ENCODE measurements around the gene ACCS.

The ACCS gene

GRCh38 chr11:44043157-44043556 is 22.9 kb upstream of the ACCS start:
- H3K9me3 ChIP-seq (ENCODE audit: control insufficient read depth, insufficient read depth, low read length) = no peaks in the 10 kb centered on the region
- H3K79me2 ChIP-seq (ENCODE audit: control insufficient read depth, low read length) = no peaks in the 10 kb centered on the region

GRCh38 chr11:44046182-44046581 is 19.9 kb upstream of the ACCS start:
- H3K4me3 ChIP-seq (ENCODE audit: low read length) = no peak overlapping the region
- H3K9me3 ChIP-seq (ENCODE audit: control insufficient read depth, insufficient read depth, low read length) = no peaks in the 10 kb centered on the region
- no peaks in the 10 kb centered on the region for H3K9me2 ChIP-seq (replicated peaks; ENCODE audit: control insufficient read depth, low read length)
- H3K4me1 ChIP-seq (ENCODE audit: control insufficient read depth, low read length) = no peaks in the 10 kb centered on the region
- H3F3A ChIP-seq (ENCODE audit: control insufficient read depth, insufficient read depth) = no peaks in the 10 kb centered on the region
- H3K79me2 ChIP-seq (ENCODE audit: control insufficient read depth, low read length) = no peaks in the 10 kb centered on the region
- no peak overlapping the region for H3K27ac ChIP-seq (ENCODE audit: low read depth, low read length)
- no peaks in the 10 kb centered on the region for H3K27me3 ChIP-seq (ENCODE audit: control insufficient read depth, low read length)
- TF ChIP-seq EZH2phosphoT487 (IDR thresholded peaks at IDR 0.05; ENCODE audit: borderline replicate concordance, low read length) (no peak), CTCF (IDR thresholded peaks at IDR 0.05; ENCODE audit: low read depth, low read length, poor library complexity, severe bottlenecking) (no peak)
- no peaks in the 10 kb centered on the region for H4K20me1 ChIP-seq (ENCODE audit: control insufficient read depth, insufficient read depth, low read depth, low read length)
- no peaks in the 10 kb centered on the region for H3K36me3 ChIP-seq (ENCODE audit: control insufficient read depth, low read length)
- H3K4me2 ChIP-seq (ENCODE audit: low read length) = no peak overlapping the region

More at GRCh38 chr11:44043157-44043556, 22.9 kb upstream of the ACCS start:
- Histone ChIP-seq H3F3A (ENCODE audit: control insufficient read depth, insufficient read depth) (no peaks in the 10 kb centered on the region), H3K4me2 (ENCODE audit: low read length) (no peak overlapping the region), H3K27ac (ENCODE audit: low read depth, low read length) (no peak overlapping the region), H3K9me2 (replicated peaks; ENCODE audit: control insufficient read depth, low read length) (no peaks in the 10 kb centered on the region), H3K27me3 (ENCODE audit: control insufficient read depth, low read length) (no peaks in the 10 kb centered on the region), H4K20me1 (ENCODE audit: control insufficient read depth, insufficient read depth, low read depth, low read length) (no peaks in the 10 kb centered on the region), H3K36me3 (ENCODE audit: control insufficient read depth, low read length) (no peaks in the 10 kb centered on the region), H3K4me1 (ENCODE audit: control insufficient read depth, low read length) (no peaks in the 10 kb centered on the region), H3K4me3 (ENCODE audit: low read length) (no peak overlapping the region)
- no peak for TF ChIP-seq CTCF (IDR thresholded peaks at IDR 0.05; ENCODE audit: low read depth, low read length, poor library complexity, severe bottlenecking)

- Histone ChIP-seq H3F3A (ENCODE audit: control insufficient read depth, insufficient read depth) (no peaks in the 10 kb centered on the region), H4K20me1 (ENCODE audit: control insufficient read depth, insufficient read depth, low read depth, low read length) (no peaks in the 10 kb centered on the region), H3K4me2 (ENCODE audit: low read length) (no peak overlapping the region), H3K9me2 (replicated peaks; ENCODE audit: control insufficient read depth, low read length) (no peaks in the 10 kb centered on the region), H3K79me2 (ENCODE audit: control insufficient read depth, low read length) (no peaks in the 10 kb centered on the region), H3K36me3 (ENCODE audit: control insufficient read depth, low read length) (no peaks in the 10 kb centered on the region), H3K27ac (ENCODE audit: low read depth, low read length) (no peak overlapping the region), H3K27me3 (ENCODE audit: control insufficient read depth, low read length) (no peaks in the 10 kb centered on the region), H3K4me1 (ENCODE audit: control insufficient read depth, low read length) (no peaks in the 10 kb centered on the region), H3K4me3 (ENCODE audit: low read length) (no peak overlapping the region), H3K9me3 (ENCODE audit: control insufficient read depth, insufficient read depth, low read length) (no peaks in the 10 kb centered on the region)
- TF ChIP-seq EZH2phosphoT487 (IDR thresholded peaks at IDR 0.05; ENCODE audit: borderline replicate concordance, low read length) (no peak), CTCF (IDR thresholded peaks at IDR 0.05; ENCODE audit: low read depth, low read length, poor library complexity, severe bottlenecking) (no peak)
Measured at GRCh38 chr11:44047298-44047697, 18.8 kb upstream of the ACCS start.
